Mucosa of rectum (tissue), 2 donors: ENCODE data around the gene FGD5.

Experiments used
- H3K27ac ChIP-seq, 2 donors: one replicate each; pipeline ENCODE4 v1.7.0; 2013; ENCODE audit warnings: inconsistent platforms in 2 of 2, low read depth in 2 of 2, low read length in 2 of 2
- H3K27me3 ChIP-seq, 2 donors: one replicate each; pipeline ENCODE4 v1.7.0; 2013; ENCODE audit warnings: low read length in 2 of 2; ENCODE audit not compliant: control insufficient read depth in 2 of 2, insufficient read depth in 2 of 2
- H3K36me3 ChIP-seq, 2 donors: one replicate each; pipeline ENCODE4 v1.7.0; 2013; ENCODE audit warnings: low read length in 2 of 2; ENCODE audit not compliant: control insufficient read depth in 2 of 2, insufficient read depth in 2 of 2
- H3K4me1 ChIP-seq, 2 donors: one replicate each; pipeline ENCODE4 v1.7.0; 2013; ENCODE audit warnings: low read length in 2 of 2, mild to moderate bottlenecking in 1 of 2; ENCODE audit not compliant: control insufficient read depth in 2 of 2, insufficient read depth in 2 of 2
- H3K4me3 ChIP-seq, 2 donors: one replicate each; pipeline ENCODE4 v1.7.0; 2013; ENCODE audit warnings: low read length in 2 of 2
- H3K9ac ChIP-seq, 2 donors: one replicate each; pipeline ENCODE4 v1.7.0; 2013; ENCODE audit warnings: low read length in 2 of 2, low read depth in 1 of 2, mild to moderate bottlenecking in 1 of 2
- H3K9me3 ChIP-seq, 2 donors: one replicate each; pipeline ENCODE4 v1.7.0; 2013; ENCODE audit warnings: low read length in 2 of 2; ENCODE audit not compliant: control insufficient read depth in 2 of 2
- donor health status: healthy.
- donor health status: Normal muscosa, but diverticular disease.

Gene FGD5

DNA sequence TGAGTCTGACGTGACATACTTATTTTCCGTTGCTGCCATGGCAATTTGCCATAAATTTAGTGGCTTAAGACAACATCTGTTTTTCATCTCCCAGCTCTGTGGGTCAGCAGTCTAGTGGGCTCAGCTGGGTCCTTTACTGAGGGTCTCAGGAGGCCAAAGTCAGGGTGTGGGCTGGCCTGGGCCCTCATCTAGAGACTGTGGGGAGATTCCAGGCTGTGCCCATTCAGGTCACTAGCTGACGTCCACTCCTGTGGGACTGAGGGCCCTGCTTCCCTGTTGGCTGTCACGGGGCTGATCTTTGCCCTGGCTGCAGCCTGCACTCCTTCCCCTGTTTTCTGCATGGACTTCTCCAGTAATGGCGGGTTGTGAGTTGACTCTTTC lies 19.1 kb downstream of the FGD5 start:
- Histone ChIP-seq H3K27me3 (no peaks in the 10 kb centered on the region), H3K9ac (no peak overlapping the region), H3K4me3 (no peak overlapping the region), H3K4me1 (peaks cover 2 to 14% of the 10 kb centered on the region in 2 donors), H3K9me3 (no peaks in the 10 kb centered on the region), H3K36me3 (no peaks in the 10 kb centered on the region), H3K27ac (no peak overlapping the region)

DNA sequence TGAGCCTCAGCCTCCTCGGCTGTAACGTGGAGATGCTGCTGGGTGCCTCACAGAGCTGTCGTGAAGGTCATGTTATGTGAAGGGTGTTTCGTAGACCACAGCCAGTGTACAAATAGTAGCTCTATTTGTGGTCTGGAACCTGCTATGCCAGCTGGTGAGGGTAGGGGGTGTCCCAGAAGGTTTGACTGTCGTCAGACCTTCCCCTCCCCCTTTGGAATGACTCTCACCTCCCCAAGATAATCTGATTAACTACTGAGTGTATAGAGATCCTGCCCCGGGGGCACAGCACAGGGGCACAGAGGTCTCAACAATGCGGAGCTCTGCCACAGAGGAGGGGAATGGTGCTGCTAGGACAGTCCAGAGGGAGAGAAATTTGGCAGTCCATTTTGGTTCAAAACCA lies 20.5 kb downstream of the FGD5 start:
- peaks cover 2 to 14% of the 10 kb centered on the region in 2 donors for H3K4me1 ChIP-seq
- H3K27me3 ChIP-seq, result no peaks in the 10 kb centered on the region
- no peaks in the 10 kb centered on the region for H3K9me3 ChIP-seq
- no peaks in the 10 kb centered on the region for H3K36me3 ChIP-seq
- H3K9ac ChIP-seq, result no peak overlapping the region
- no peak overlapping the region for H3K4me3 ChIP-seq
- H3K27ac ChIP-seq, result no peak overlapping the region

DNA sequence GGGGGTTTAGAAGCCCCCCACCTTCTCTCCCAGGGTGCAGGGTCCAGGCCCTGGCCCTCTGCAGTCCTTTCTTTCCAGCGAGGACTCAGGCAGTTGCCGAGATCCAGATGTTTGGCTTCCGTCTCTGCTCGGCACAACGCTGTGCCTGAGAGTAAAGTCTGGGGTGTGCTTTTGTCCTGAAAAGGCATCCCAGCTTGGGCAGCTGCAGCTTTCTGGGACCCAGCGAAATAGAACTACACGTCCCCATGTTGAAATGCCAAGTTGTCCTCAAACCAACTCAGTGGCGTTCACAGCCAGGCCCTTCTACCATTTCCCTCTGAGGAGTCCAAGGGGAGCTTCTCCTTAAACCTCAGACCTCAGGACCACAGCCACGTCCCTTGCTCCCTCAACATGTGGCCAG lies 23.1 kb downstream of the FGD5 start:
- Histone ChIP-seq H3K9me3 (no peaks in the 10 kb centered on the region), H3K27ac (no peak overlapping the region), H3K9ac (no peak overlapping the region), H3K4me3 (no peak overlapping the region), H3K27me3 (no peaks in the 10 kb centered on the region), H3K4me1 (peaks cover 2 to 25% of the 10 kb centered on the region in 2 donors), H3K36me3 (no peaks in the 10 kb centered on the region)

DNA sequence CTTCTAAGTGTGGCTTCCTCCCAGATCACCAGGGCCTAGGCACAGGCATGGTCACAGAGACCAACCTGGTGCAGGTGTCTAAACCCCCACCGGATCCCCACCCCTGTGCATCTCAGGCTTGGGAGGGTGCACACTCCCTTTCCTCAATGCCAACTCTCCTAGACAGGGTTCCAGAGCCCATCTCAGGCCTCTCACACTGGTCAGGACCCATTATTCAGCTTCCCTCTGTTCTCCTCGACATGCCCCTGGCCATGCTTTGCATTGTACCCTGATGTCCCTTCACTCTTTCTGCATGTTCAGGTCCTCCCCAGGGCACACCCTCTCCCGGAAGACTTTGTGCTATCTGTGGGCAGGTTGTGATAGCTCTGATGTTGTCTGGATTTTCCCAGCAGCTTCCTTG lies 23.5 kb downstream of the FGD5 start:
- no peaks in the 10 kb centered on the region for H3K36me3 ChIP-seq
- H3K27ac ChIP-seq, result no peak overlapping the region
- no peaks in the 10 kb centered on the region for H3K9me3 ChIP-seq
- H3K4me1 ChIP-seq, result peaks cover 2 to 23% of the 10 kb centered on the region in 2 donors
- H3K4me3 ChIP-seq, result no peak overlapping the region
- no peaks in the 10 kb centered on the region for H3K27me3 ChIP-seq
- H3K9ac ChIP-seq, result no peak overlapping the region

DNA sequence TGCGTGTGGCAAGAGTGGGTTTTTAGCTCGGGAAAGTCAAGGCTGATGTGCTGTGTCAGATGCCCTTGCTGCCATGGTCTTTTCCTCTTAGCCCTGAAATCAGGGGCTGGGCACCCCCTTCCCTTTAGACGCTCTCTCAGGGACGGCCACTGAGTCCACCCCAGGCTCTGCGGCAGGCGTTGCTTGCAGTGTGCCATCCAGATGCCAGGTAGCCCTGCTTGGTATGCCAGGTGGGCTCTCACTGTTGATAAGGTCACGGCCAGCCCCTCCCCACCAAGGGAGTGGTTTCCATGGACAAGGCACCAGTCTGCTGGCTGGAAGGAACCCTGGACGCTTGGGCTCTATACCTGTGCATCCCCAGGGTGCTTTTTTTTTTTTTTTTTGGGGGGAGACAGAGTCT lies 24.6 kb downstream of the FGD5 start:
- H3K36me3 ChIP-seq, result no peaks in the 10 kb centered on the region
- no peak overlapping the region for H3K27ac ChIP-seq
- H3K9me3 ChIP-seq, result no peaks in the 10 kb centered on the region
- no peaks in the 10 kb centered on the region for H3K27me3 ChIP-seq
- H3K4me1 ChIP-seq, result peaks cover 8 to 27% of the 10 kb centered on the region in 2 donors
- H3K4me3 ChIP-seq, result no peak overlapping the region
- H3K9ac ChIP-seq, result no peak overlapping the region

DNA sequence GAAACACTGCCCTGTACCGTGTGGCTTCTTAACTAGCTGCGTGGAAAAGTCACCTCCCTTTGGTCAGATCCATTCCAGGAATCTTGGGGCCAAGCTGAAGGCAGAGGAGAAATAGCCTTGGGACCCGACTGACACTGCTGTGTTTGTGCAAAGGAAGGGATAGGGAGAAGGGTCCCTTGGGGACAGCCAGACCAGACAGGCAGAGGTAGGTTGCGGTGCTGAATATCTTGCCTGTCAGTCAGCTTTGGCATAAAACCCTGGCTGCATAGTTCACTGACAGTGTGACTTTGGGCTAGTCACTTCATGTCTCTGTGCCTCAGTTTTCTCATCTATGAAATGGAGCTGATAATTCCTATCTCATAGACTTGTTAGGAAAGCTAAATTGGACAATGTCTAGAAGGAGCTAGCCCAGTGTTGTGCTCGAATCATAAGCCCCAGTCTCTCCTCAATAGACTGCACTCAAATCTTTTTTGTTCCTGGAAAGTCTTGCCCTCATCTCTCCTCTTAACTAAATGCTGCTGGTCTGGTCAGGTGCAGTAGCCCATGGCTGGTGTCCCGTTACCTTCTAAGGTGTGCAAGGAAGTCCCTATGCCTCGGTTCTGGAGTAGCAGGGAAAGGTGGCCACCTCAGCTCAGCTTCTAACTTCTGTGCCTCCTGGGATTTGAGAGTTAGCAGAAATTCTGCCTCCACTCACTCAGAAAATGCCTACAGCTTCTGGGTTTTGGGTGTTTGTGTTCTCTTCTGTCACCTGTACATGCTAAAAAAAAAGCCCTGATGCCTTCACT lies 25.8 kb downstream of the FGD5 start:
- Histone ChIP-seq H3K9me3 (no peaks in the 10 kb centered on the region), H3K27ac (no peak overlapping the region), H3K36me3 (no peaks in the 10 kb centered on the region), H3K27me3 (no peaks in the 10 kb centered on the region), H3K4me1 (peaks cover 8 to 28% of the 10 kb centered on the region in 2 donors), H3K9ac (no peak overlapping the region), H3K4me3 (no peak overlapping the region)

DNA sequence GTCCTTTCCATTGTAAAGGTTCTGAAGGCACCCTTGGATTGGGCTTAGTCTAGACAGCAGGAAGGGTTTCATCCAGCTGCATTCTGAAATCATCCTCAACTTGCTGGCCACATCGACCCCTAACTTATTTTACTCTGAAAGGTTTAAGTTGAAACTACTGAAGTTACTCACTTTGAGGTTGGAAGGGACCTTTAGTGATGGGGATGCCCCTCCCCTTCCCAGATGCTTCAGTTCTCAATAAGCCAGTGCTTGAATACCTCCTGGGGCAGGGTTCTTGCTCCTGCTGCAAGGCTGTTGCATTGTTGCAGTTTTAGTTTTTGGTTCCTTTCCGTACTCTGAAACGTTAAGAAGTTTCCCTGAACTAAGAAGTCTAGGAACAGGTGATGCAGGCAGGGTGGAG lies 26.4 kb downstream of the FGD5 start:
- H3K9ac ChIP-seq, result no peak overlapping the region
- no peaks in the 10 kb centered on the region for H3K36me3 ChIP-seq
- no peak overlapping the region for H3K27ac ChIP-seq
- peaks cover 8 to 28% of the 10 kb centered on the region in 2 donors for H3K4me1 ChIP-seq
- no peaks in the 10 kb centered on the region for H3K27me3 ChIP-seq
- no peak overlapping the region for H3K4me3 ChIP-seq
- H3K9me3 ChIP-seq, result no peaks in the 10 kb centered on the region

DNA sequence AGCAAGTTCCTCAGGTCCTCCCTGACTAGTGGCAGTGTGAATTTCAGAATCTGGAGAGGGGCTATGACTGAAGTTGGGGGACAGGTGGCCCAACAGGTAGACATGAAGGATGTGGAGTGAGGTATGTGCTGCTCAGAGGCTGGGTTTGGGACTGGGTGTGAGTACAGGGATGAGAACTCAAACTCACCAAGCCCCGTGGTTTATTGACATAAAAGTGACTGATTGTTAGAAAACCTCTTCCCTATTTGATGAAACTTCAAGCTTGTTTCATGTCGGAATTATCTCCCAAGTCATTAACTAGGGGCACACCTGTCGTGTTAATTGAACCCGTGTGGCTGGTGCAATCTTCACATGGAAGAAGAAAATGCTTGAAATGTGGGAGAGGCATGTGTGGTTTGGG lies 27.1 kb downstream of the FGD5 start:
- no peaks in the 10 kb centered on the region for H3K36me3 ChIP-seq
- H3K4me3 ChIP-seq, result no peak overlapping the region
- no peak overlapping the region for H3K9ac ChIP-seq
- no peaks in the 10 kb centered on the region for H3K9me3 ChIP-seq
- no peaks in the 10 kb centered on the region for H3K27me3 ChIP-seq
- no peak overlapping the region for H3K27ac ChIP-seq
- H3K4me1 ChIP-seq, result peaks cover 8 to 28% of the 10 kb centered on the region in 2 donors

DNA sequence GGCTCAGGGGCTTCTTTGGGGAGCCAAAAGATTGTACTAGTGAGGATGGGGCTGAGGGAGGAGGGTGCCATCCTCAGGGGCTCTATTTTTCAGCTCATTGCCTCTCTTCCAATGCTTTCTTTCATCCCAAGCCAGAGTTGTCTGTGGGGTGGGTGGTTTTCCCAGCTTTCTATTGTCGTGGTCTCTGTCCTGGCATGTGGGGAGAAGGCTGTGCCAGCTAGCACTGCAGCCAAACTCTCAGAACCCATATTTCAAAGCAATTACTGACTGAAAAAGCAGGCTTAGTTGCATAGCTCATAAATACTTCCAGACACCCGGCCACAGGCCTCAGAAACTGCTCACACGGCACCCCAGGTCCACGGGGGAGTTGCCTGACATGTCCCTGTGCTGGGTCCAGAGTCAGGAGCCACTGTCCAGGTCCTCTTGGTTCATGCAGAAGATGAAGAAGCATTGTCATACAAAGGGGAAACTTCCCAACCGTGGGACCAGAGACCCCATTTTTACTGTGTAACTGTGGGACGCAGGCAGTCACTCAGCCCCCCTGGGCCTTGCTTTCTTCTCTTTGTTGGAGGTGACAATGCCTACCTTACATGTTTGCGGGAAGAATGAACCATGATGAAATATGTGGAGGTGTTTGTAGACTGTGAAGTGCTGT lies 27.6 kb downstream of the FGD5 start:
- Histone ChIP-seq H3K27me3 (no peaks in the 10 kb centered on the region), H3K4me1 (peaks cover 8 to 28% of the 10 kb centered on the region in 2 donors), H3K36me3 (no peaks in the 10 kb centered on the region), H3K9me3 (no peaks in the 10 kb centered on the region), H3K9ac (no peak overlapping the region), H3K4me3 (no peak overlapping the region), H3K27ac (no peak overlapping the region)

DNA sequence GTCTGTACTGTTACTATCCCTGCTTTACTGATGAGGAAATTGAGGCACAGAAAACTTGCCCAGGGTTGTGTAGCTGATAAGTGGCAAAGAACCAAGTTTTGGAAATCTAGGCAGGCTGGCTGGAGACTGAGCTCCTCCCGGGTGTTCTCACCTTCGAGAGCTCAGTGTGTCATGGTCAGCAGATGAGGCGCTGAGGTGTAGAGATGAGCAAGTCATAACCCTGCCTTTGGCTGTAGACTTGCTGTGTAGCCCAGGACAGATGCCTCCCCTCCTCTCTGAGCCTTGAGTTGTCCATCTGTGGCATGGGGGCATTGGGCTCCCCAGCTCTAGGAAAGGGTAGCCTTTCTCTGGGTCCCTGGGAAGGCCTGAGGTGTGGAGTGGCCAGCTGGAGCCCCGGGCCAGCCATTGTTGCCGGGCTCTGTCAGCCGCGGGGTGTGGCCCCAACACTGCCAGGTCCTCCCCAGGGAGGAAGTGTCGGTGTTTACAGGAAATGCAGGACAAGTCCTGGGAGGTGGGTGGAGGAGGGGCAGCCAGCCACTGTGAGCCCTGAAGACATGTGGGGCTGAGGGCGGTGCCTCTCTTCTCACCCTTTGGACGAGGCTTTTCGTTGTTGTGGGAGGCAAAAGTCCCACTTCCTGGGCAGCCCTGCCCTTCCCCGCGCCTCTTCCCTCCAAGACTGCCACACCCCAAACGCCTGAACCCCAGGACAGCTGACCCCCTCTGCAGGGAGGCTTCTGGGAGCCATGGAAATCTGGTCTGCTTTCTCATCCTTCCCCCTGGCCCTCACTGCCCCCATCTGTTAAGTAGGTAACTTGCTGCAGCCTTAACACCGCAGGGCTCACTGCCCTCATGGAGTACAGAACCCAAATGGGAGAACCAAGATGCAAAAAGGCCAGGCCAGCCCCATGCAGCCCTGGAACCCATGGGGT lies 29.1 kb downstream of the FGD5 start:
- Histone ChIP-seq H3K36me3 (no peaks in the 10 kb centered on the region), H3K27ac (peak overlapping the region; percentile 6 to 56), H3K4me1 (peaks cover 6 to 23% of the 10 kb centered on the region in 2 donors), H3K9ac (no peak overlapping the region), H3K27me3 (no peaks in the 10 kb centered on the region), H3K4me3 (peak overlapping the region; percentile 36 to 37), H3K9me3 (no peaks in the 10 kb centered on the region)
